ENCODE results near the gene MDM2.

The MDM2 gene

GRCh38 chr12:68785823-68786222 lies 22.2 kb upstream of the MDM2 start:
- H3K27ac ChIP-seq: no peak overlapping the region
- no peak for TF ChIP-seq CTCF (conservative IDR thresholded peaks at IDR 0.05)
- no peak for TF ChIP-seq ZFX (IDR thresholded peaks at IDR 0.05)

- no peak overlapping the region for H3K27ac ChIP-seq
- no peak; the same call in 1 of the 2 replicates for TF ChIP-seq CTCF (conservative IDR thresholded peaks at IDR 0.05)
- TF ChIP-seq ZFX (IDR thresholded peaks at IDR 0.05): no peak
Observed at GRCh38 chr12:68786929-68787328, 21.0 kb upstream of the MDM2 start.

- TF ChIP-seq ZFX (IDR thresholded peaks at IDR 0.05) (no peak), CTCF (conservative IDR thresholded peaks at IDR 0.05) (no peak)
- no peak overlapping the region for H3K27ac ChIP-seq
Observed at GRCh38 chr12:68788554-68789143, 19.3 kb upstream of the MDM2 start.

GRCh38 chr12:68789144-68789878 lies 18.7 kb upstream of the MDM2 start:
- no peak overlapping the region for H3K27ac ChIP-seq
- TF ChIP-seq CTCF (conservative IDR thresholded peaks at IDR 0.05): no peak
- no peak for TF ChIP-seq ZFX (IDR thresholded peaks at IDR 0.05)

GRCh38 chr12:68790081-68790951 lies 17.7 kb upstream of the MDM2 start:
- TF ChIP-seq CTCF (conservative IDR thresholded peaks at IDR 0.05): no peak
- no peak for TF ChIP-seq ZFX (IDR thresholded peaks at IDR 0.05)
- H3K27ac ChIP-seq: no peak overlapping the region

GRCh38 chr12:68790952-68791234 lies 17.1 kb upstream of the MDM2 start:
- TF ChIP-seq ZFX (IDR thresholded peaks at IDR 0.05) (no peak), CTCF (conservative IDR thresholded peaks at IDR 0.05) (no peak)

More at GRCh38 chr12:68790952-68791234, 17.1 kb upstream of the MDM2 start:
- H3K27ac ChIP-seq: no peak overlapping the region

Data from C4-2B (cell line).